Adipocyte (in vitro differentiated cells): ENCODE measurements around the gene ASAH2.
"Not testable (repeated sequence)": the region's sequence is repeated elsewhere in the genome, so short reads cannot be mapped to it uniquely, and the experiment has no call there.

Experiments used
- DNase-seq: peaks from one replicate; pipeline ENCODE4 v3.0.0-alpha.2; 2015; ENCODE audit warnings: low read depth
- H3K27me3 ChIP-seq: replicated peaks from 2 replicates; pipeline ENCODE4 v1.7.0; 2013; ENCODE audit warnings: mild to moderate bottlenecking, low read length, moderate library complexity; ENCODE audit not compliant: control insufficient read depth, insufficient read depth
- H3K36me3 ChIP-seq: 2 replicates; pipeline ENCODE4 v1.7.0; 2013; ENCODE audit warnings: low read length, mild to moderate bottlenecking, moderate library complexity; ENCODE audit not compliant: control insufficient read depth, insufficient read depth, severe bottlenecking
- H3K4me1 ChIP-seq: 2 replicates; pipeline ENCODE4 v1.7.0; 2013; ENCODE audit warnings: mild to moderate bottlenecking, low read length, moderate library complexity; ENCODE audit not compliant: control insufficient read depth, insufficient read depth
- H3K4me3 ChIP-seq: 2 replicates; pipeline ENCODE4 v1.7.0; 2013; ENCODE audit warnings: mild to moderate bottlenecking, low read length, moderate library complexity
- H3K9ac ChIP-seq: 2 replicates; pipeline ENCODE4 v1.7.0; 2013; ENCODE audit warnings: mild to moderate bottlenecking, low read length, moderate library complexity
- H3K9me3 ChIP-seq: 2 replicates; pipeline ENCODE4 v1.7.0; 2013; ENCODE audit warnings: mild to moderate bottlenecking, low read length, moderate library complexity; ENCODE audit not compliant: control insufficient read depth

The ASAH2 gene

DNA sequence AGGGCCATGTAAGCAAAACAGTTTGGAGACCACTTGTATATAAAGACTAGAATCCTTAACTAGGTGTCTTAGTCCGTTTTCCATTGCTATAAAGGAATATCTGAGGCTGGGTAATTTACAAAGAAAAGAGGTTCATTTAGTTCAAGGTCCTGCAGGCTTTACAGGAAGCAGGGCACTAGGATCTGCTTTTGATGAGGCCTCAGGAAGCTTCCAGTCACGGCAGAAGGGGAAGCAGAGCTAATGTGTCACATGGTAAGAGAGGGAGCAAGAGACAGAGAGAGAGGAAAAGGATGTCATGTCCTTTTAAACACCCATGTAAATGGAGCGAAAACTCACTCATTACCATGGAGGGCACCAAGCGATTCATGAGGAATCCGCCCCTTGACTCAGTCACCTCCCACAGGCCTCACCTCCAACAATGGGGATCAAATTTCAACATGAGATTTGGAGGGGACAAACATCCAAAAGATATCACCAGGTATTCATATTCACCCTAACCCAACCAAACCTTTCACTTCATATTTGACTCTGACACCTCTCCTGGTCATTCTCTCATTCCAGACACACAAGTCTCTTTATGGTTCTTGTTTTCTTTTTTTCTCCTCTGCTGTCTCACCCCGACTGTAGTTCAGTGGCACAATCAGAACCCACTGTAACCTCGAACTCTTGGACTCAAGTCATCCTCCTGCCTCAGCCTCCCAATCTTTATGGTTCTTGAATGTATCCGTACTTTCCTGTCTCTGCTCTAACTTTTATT lies 30.1 kb upstream of the ASAH2 start:
- Histone ChIP-seq H3K4me3 (no peak overlapping the region), H3K9ac (no peak overlapping the region), H3K9me3 (no peaks in the 10 kb centered on the region), H3K36me3 (no peaks in the 10 kb centered on the region), H3K4me1 (peaks cover 6% of the 10 kb centered on the region), H3K27me3 (peaks cover 5% of the 10 kb centered on the region)
- DNase-seq: no peak

DNA sequence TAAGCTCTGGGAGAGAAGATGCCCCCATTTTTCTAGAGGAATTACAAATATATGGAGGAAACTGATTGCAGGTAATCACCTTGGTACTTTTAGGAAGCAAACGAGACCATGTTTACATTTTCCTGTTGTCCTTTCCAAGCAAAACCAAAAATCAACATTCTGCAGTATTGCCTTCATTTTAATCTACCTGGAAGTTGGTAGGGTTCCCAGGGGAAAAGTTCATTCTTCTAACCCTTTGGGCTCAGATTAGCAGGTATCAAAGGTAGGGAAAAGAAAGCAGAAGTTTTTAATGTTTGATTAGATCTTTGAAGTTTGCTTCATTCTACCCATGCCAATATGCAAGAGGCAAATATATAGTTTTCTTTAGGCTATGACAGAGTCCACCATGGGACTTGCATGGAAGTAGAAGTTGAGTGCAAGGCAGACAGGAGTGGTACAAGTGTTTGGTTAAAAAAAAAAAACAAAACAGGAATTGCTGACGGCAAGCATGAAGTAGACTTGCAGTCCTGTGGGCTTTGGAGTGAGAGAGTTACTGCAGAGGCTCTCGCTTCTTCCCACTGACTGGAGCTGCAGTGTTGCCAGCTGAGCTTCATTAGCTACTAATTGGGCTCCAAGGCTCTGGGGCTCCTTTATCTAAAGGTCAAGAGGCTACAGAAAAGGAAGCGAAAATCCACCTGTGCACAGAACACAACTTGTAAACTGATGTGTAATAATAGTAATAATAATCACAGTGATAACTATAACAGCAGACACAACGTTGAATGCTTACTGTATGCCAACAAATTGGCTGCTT lies 28.9 kb upstream of the ASAH2 start:
- Histone ChIP-seq H3K9ac (no peak overlapping the region), H3K36me3 (no peaks in the 10 kb centered on the region), H3K27me3 (peaks cover 10% of the 10 kb centered on the region), H3K9me3 (no peaks in the 10 kb centered on the region), H3K4me1 (no peaks in the 10 kb centered on the region), H3K4me3 (no peak overlapping the region)
- DNase-seq: no peak

DNA sequence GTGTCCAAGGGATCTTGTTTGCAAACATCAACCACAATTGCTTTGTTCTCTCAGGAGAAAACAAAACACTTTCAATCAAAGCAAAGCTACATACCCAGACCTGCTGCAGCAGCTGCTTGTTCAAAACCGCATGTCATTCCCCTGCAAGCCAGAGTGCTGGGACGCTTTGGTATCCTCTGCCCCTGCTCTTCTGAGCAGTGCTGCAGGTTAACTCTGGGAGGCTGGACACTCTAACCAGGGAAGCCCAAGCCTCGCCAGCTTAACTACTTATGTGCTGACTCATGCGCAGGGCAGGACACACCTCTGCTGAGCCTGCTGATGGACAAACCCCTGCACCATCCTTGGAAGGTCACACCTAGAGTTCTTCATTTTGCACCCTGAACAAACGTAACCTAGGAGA lies 28.2 kb upstream of the ASAH2 start:
- DNase-seq: peak; percentile 2
- no peaks in the 10 kb centered on the region for H3K4me1 ChIP-seq
- H3K9me3 ChIP-seq: no peaks in the 10 kb centered on the region

DNA sequence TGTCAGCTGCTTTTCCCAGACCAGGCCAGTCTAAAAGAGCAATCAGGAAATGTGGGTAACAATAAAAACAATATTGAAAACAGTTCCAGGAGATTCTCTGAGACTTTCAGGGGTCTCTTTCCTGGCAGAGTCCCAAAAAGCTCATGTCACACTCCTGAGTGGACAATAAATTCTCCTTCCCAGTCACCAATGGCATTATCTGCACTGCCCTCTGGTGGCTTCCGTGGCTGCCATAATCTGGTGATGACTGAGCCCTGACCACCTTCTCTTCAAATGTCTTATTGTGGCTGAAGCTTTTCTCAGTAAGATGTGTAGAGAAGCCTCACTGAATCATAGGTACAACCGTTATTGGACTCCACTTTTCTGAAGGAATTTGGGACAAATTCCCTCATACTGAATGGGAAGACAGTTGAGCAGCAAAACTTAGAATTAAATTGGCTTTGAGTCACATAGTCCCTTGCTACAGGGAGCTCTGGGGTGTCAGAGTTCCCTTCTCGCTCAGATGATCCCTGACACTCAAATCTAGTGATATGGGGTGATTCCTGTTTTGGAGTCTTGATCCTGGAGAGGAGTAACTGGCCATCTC lies 24.4 kb upstream of the ASAH2 start:
- no peaks in the 10 kb centered on the region for H3K36me3 ChIP-seq
- DNase-seq: peak; percentile 13
- no peak overlapping the region for H3K9ac ChIP-seq
- H3K27me3 ChIP-seq: peaks cover 10% of the 10 kb centered on the region
- H3K9me3 ChIP-seq: no peaks in the 10 kb centered on the region
- H3K4me1 ChIP-seq: no peaks in the 10 kb centered on the region
- no peak overlapping the region for H3K4me3 ChIP-seq

More for the DNA sequence above, 28.2 kb upstream of the ASAH2 start:
- Histone ChIP-seq H3K27me3 (peaks cover 10% of the 10 kb centered on the region), H3K36me3 (no peaks in the 10 kb centered on the region), H3K9ac (no peak overlapping the region), H3K4me3 (no peak overlapping the region)

DNA sequence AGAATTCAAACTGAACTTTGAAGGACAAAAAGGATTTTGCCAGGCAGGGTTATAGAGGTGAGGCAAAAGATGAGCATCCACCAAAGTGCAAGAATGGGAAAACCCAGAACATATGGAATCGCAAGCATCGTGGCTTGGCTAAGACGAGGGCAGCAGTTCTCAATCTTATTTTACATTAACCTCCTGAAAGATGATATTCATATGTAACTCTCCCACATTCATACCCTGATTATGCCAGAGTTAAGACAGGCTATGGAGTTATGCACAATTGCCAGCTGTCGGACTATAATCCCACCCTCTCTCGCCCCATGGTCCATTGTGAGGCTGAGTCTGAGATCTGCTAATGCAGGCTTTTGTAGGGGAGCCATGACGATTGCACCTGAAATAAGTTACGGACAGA lies 21.2 kb upstream of the ASAH2 start:
- Histone ChIP-seq H3K27me3 (peaks cover 6% of the 10 kb centered on the region), H3K4me3 (no peak overlapping the region), H3K9ac (no peak overlapping the region), H3K36me3 (no peaks in the 10 kb centered on the region), H3K9me3 (no peaks in the 10 kb centered on the region), H3K4me1 (no peaks in the 10 kb centered on the region)
- no peak for DNase-seq

DNA sequence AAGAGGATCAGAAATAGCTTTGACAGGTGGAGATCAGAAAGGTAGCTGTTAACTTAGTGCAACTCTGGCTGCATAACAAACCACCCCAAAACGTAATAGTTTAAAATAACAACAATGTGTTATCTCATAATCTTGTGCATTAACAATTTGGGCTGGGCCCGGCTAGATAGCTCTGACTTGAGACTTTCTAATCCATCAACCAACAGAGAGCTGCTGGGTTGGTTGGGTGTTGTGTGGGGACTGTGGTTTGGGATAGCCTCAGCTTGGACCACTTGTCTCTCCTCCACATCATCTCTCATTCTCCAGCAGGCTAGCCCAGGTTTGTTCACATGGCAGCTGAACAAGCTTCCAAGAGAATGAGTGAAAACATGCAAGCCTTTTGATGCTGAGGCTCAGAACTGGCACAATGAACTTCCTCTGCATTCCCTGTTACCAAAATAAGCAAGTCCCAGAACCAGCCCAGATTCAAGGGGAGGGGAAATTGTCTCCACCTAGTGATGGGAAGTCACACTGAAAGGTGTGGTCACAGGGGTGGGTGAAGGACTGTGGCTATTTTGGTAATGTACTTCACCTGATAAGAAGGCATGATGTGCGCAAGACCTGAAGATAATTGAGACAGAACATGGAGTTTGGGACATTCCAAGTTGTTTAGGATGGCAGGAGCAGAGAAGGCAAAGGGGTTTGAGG lies 20.4 kb upstream of the ASAH2 start:
- Histone ChIP-seq H3K9ac (no peak overlapping the region), H3K4me3 (no peak overlapping the region), H3K27me3 (peaks cover 6% of the 10 kb centered on the region), H3K9me3 (no peaks in the 10 kb centered on the region), H3K36me3 (no peaks in the 10 kb centered on the region), H3K4me1 (no peaks in the 10 kb centered on the region)
- no peak for DNase-seq

DNA sequence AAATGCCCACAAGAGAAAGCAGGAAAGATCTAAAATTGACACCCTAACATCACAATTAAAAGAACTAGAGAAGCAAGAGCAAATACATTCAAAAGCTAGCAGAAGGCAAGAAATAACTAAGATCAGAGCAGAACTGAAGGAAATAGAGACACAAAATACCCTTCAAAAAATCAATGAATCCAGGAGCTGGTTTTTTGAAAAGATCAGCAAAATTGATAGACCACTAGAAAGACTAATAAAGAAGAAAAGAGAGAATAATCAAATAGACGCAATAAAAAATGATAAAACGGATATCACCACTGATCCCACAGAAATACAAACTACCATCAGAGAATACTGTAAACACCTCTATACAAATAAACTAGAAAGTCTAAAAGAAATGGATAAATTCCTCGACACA lies 16.6 kb upstream of the ASAH2 start:
- H3K27me3 ChIP-seq, H3K9ac ChIP-seq, H3K9me3 ChIP-seq, H3K4me3 ChIP-seq, H3K4me1 ChIP-seq, DNase-seq, H3K36me3 ChIP-seq: not testable (repeated sequence)

DNA sequence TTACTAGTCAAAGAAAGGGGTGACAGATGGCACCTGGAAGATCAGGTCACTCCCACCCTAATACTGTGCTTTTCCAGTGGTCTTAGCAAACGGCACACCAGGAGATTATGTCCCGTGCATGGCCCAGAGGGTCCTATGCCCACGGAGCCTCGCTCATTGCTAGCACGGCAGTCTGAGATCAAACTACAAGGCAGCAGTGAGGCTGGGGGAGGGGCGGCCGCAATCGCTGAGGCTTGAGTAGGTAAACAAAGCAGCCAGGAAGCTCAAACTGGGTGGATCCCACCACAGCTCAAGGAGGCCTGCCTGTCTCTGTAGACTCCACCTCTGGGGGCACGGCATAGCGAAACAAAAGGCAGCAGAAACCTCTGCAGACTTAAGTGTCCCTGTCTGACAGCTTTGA lies 11.3 kb upstream of the ASAH2 start:
- DNase-seq, H3K4me3 ChIP-seq, H3K4me1 ChIP-seq, H3K9me3 ChIP-seq, H3K36me3 ChIP-seq, H3K9ac ChIP-seq: not testable (repeated sequence)
- peaks cover 10% of the 10 kb centered on the region for H3K27me3 ChIP-seq

DNA sequence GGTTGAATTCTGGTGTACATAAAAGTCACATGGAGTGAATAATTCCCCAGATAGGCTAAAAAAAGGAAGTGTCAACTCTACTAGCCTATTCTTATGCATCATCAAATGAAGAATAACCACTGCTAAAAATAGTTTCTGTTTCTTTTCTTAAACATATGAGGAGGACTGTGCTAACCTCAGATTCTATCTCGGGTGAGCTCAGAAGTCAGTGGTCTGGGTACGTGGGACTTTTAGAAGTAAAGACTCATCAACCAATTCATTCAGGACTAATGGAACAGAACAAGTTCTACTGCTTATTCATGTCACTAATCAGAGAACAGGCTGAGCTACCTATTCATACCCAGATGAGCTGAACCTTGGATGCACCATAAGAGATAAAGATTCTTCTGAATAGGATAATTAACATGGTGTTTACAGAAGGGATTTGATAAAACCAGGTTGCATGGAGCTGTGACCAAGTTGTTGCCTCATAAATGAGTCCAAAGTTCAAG lies 9.5 kb upstream of the ASAH2 start:
- Histone ChIP-seq H3K4me1 (no peaks in the 10 kb centered on the region), H3K36me3 (no peaks in the 10 kb centered on the region), H3K9me3 (no peaks in the 10 kb centered on the region), H3K27me3 (peaks cover 22% of the 10 kb centered on the region), H3K4me3 (no peak overlapping the region), H3K9ac (no peak overlapping the region)
- no peak for DNase-seq

DNA sequence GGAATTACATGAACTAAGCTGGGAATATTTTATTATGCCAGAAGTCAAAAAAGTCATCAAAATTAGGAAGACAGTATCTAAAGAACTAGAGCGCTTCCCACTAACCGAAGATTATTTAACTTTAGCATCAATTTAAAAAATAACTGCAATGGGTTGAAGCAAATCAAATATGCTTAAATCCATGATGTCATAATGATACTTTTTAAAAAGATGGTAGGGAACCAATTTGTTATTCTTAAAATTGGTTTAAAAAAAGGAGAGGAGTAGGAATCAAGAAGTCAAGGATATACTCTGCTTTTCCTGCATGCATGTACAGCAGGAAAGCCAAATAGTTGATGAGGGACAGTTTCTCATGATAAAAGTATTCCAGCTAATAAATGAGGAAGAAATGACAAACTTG lies 3.2 kb upstream of the ASAH2 start:
- no peaks in the 10 kb centered on the region for H3K4me1 ChIP-seq
- peaks cover 28% of the 10 kb centered on the region for H3K27me3 ChIP-seq
- no peaks in the 10 kb centered on the region for H3K36me3 ChIP-seq
- H3K4me3 ChIP-seq: no peak overlapping the region
- DNase-seq: no peak
- no peaks in the 10 kb centered on the region for H3K9me3 ChIP-seq
- H3K9ac ChIP-seq: no peak overlapping the region
